Measurements from ENCODE around the gene CLEC4G. TPM values are rescaled to one million over a fixed set of nuclear protein-coding genes. Genes with fewer than 3 reads are reported as not detected.

The CLEC4G gene
- total RNA-seq, 1 experiment from 2014 or later, result not detected

DNA sequence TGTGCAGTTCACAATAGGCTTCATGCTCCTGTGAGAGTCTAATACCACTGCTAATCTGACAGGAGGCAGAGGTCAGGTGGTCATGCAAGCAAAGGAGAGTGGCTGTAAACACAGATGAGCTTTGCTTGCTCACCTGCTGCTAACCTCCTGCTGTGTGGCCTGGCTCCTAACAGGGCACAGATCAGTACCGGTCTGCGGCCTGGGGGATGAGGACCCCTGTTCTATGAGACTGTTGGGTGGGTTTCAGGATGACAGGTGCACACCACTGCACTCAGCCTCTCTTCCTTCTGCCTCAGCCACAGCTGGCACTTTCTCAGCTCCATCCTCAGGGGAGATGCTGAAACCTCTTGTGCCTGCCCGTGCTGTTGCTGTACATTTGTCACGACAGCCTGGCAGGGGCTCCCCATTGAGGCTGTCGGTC is 9.7 kb downstream of the CLEC4G start:
- H3K4me1 ChIP-seq (ENCODE audit: insufficient read depth, low read length), result no peaks in the 10 kb centered on the region
- no peak overlapping the region for H3K9ac ChIP-seq (ENCODE audit: low read length)
- CTCF ChIA-PET, result no interaction called here
- H3K9me2 ChIP-seq (replicated peaks; ENCODE audit: low read length), result no peaks in the 10 kb centered on the region
- POLR2A ChIA-PET (ENCODE audit: unreplicated experiment), result interaction anchor here (0.7 kb wide), 1 partner anchor 94 kb away, joined by 4 read pairs; no protein-coding TSS in a partner anchor
- no peak for DNase-seq
- no peak for ATAC-seq
- no peaks in the 10 kb centered on the region for H3K79me2 ChIP-seq (ENCODE audit: low read length)
- peaks cover 26% of the 10 kb centered on the region for H3K27me3 ChIP-seq (ENCODE audit: low read length)
- intact Hi-C loops (cut with micrococcal nuclease), result no loop called here
- H3F3A ChIP-seq (ENCODE audit: low read length, unreplicated experiment), result no peaks in the 10 kb centered on the region
- no peak overlapping the region for H2AFZ ChIP-seq (ENCODE audit: low read length)
- no peak overlapping the region for H3K4me3 ChIP-seq (ENCODE audit: low read length)
- no peak overlapping the region for H3K4me2 ChIP-seq (ENCODE audit: low read length)
- H4K20me1 ChIP-seq (ENCODE audit: low read length), result no peaks in the 10 kb centered on the region
- H3K27ac ChIP-seq (ENCODE audit: low read length), result no peak overlapping the region
- no TSS peak for BruUV-seq (replicated peaks)
- H3K9me3 ChIP-seq (ENCODE audit: low read length), result no peaks in the 10 kb centered on the region
- no peaks in the 10 kb centered on the region for H3K36me3 ChIP-seq (ENCODE audit: low read depth, low read length)
- TF ChIP-seq EZH2phosphoT487 (IDR thresholded peaks at IDR 0.05; ENCODE audit: borderline replicate concordance, low read length) (no peak), EZH2 (IDR thresholded peaks at IDR 0.05; ENCODE audit: low read length, unreplicated experiment) (no peak)
- TF ChIP-seq, protein P1, sequence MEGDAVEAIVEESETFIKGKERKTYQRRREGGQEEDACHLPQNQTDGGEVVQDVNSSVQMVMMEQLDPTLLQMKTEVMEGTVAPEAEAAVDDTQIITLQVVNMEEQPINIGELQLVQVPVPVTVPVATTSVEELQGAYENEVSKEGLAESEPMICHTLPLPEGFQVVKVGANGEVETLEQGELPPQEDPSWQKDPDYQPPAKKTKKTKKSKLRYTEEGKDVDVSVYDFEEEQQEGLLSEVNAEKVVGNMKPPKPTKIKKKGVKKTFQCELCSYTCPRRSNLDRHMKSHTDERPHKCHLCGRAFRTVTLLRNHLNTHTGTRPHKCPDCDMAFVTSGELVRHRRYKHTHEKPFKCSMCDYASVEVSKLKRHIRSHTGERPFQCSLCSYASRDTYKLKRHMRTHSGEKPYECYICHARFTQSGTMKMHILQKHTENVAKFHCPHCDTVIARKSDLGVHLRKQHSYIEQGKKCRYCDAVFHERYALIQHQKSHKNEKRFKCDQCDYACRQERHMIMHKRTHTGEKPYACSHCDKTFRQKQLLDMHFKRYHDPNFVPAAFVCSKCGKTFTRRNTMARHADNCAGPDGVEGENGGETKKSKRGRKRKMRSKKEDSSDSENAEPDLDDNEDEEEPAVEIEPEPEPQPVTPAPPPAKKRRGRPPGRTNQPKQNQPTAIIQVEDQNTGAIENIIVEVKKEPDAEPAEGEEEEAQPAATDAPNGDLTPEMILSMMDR (conservative IDR thresholded peaks at IDR 0.05; ENCODE audit: low read depth, low read length), result no peak

- ATAC-seq (no peak), DNase-seq (no peak)
- Histone ChIP-seq H3K27ac (ENCODE audit: low read length) (no peak overlapping the region), H3K9me2 (replicated peaks; ENCODE audit: low read length) (no peaks in the 10 kb centered on the region), H3K79me2 (ENCODE audit: low read length) (no peaks in the 10 kb centered on the region), H3K9me3 (ENCODE audit: low read length) (no peaks in the 10 kb centered on the region), H4K20me1 (ENCODE audit: low read length) (no peaks in the 10 kb centered on the region), H3K9ac (ENCODE audit: low read length) (no peak overlapping the region), H2AFZ (ENCODE audit: low read length) (no peak overlapping the region), H3F3A (ENCODE audit: low read length, unreplicated experiment) (no peaks in the 10 kb centered on the region), H3K4me2 (ENCODE audit: low read length) (no peak overlapping the region), H3K36me3 (ENCODE audit: low read depth, low read length) (no peaks in the 10 kb centered on the region), H3K4me3 (ENCODE audit: low read length) (no peak overlapping the region), H3K27me3 (ENCODE audit: low read length) (peaks cover 19% of the 10 kb centered on the region), H3K4me1 (ENCODE audit: insufficient read depth, low read length) (no peaks in the 10 kb centered on the region)
- BruUV-seq (replicated peaks), result no TSS peak
- intact Hi-C loops (cut with micrococcal nuclease), result no loop called here
- POLR2A ChIA-PET (ENCODE audit: unreplicated experiment), result no interaction called here
- TF ChIP-seq EZH2phosphoT487 (IDR thresholded peaks at IDR 0.05; ENCODE audit: borderline replicate concordance, low read length), result no peak
- CTCF ChIA-PET, result no interaction called here
These were observed 11.6 kb downstream of the CLEC4G start for GRCh38 chr19:7720351-7720750.

DNA sequence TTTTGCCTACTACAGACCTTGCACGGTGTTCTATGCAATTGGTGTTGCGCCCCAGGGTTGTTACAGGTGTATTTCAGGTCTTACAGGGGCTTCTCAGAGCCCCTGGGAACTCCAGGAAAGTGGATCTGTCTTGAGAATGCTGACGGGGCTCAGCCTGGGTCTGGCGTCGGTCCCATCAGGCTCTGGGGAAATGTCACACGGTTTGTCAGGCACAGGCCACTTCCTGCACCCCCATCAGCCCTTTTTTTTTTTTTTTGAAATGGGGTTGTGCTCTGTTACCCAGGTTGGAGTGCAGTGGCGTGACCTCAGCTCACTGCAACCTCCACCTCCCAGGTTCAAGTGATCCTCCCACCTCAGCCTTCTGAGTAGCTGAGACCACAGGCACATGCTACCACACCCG is 13.2 kb downstream of the CLEC4G start:
- Histone ChIP-seq H3K9ac (ENCODE audit: low read length) (no peak overlapping the region), H3K27ac (ENCODE audit: low read length) (no peak overlapping the region), H3K79me2 (ENCODE audit: low read length) (no peaks in the 10 kb centered on the region), H3K36me3 (ENCODE audit: low read depth, low read length) (no peaks in the 10 kb centered on the region), H3K9me2 (replicated peaks; ENCODE audit: low read length) (no peaks in the 10 kb centered on the region), H4K20me1 (ENCODE audit: low read length) (no peaks in the 10 kb centered on the region), H3K9me3 (ENCODE audit: low read length) (no peaks in the 10 kb centered on the region), H3K4me2 (ENCODE audit: low read length) (no peak overlapping the region), H3K4me3 (ENCODE audit: low read length) (no peak overlapping the region), H3K4me1 (ENCODE audit: insufficient read depth, low read length) (no peaks in the 10 kb centered on the region), H3F3A (ENCODE audit: low read length, unreplicated experiment) (no peaks in the 10 kb centered on the region), H3K27me3 (ENCODE audit: low read length) (peaks cover 13% of the 10 kb centered on the region; the same call in 1 of the 2 replicates), H2AFZ (ENCODE audit: low read length) (no peak overlapping the region)
- DNase-seq (no peak), ATAC-seq (no peak)
- CTCF ChIA-PET, result no interaction called here
- TF ChIP-seq EZH2 (IDR thresholded peaks at IDR 0.05; ENCODE audit: low read length, unreplicated experiment) (no peak), EZH2phosphoT487 (IDR thresholded peaks at IDR 0.05; ENCODE audit: borderline replicate concordance, low read length) (no peak)
- TF ChIP-seq, protein P1 (conservative IDR thresholded peaks at IDR 0.05; ENCODE audit: low read depth, low read length), result no peak
- BruUV-seq (replicated peaks), result no TSS peak
- POLR2A ChIA-PET (ENCODE audit: unreplicated experiment), result no interaction called here
- intact Hi-C loops (cut with micrococcal nuclease), result no loop called here

All from PC-3 (cell line).